Measurements from ENCODE around the gene FBXO21.

FBXO21 gene

GRCh38 chr12:117093918-117094630, 96.2 kb downstream of the FBXO21 start:
- H2AK5ac ChIP-seq (ENCODE audit: low read length): no peak overlapping the region
- H2AFZ ChIP-seq (ENCODE audit: insufficient read depth, low read length, poor library complexity): no peak overlapping the region
- H3K79me1 ChIP-seq (ENCODE audit: low read length): no peaks in the 10 kb centered on the region
- no peak overlapping the region for H4K12ac ChIP-seq (ENCODE audit: low read depth, low read length)
- H2BK5ac ChIP-seq (ENCODE audit: low read depth, low read length, poor library complexity): no peak overlapping the region
- H3K27me3 ChIP-seq (ENCODE audit: insufficient read depth, low read length): peaks cover 22% of the 10 kb centered on the region
- H3K36me3 ChIP-seq (ENCODE audit: control insufficient read depth in 1 of 2, insufficient read depth in 2 of 2, low read length in 2 of 2): no peaks in the 10 kb centered on the region
- H3K14ac ChIP-seq (ENCODE audit: low read length): no peak overlapping the region
- WGBS (ENCODE audit: extremely low coverage, insufficient coverage, insufficient read length): no CpG with 5 or more reads among the region's 18 CpGs
- no peak overlapping the region for H3K4me3 ChIP-seq (ENCODE audit: low read depth, low read length)
- no peak for DNase-seq
- H3K4me2 ChIP-seq (ENCODE audit: low read length): no peak overlapping the region
- no peak overlapping the region for H4K8ac ChIP-seq (ENCODE audit: low read depth, low read length)
- no peak overlapping the region for H3K27ac ChIP-seq (ENCODE audit: low read depth, low read length)
- no peak overlapping the region for H3K18ac ChIP-seq (ENCODE audit: low read length)
- H3K4me1 ChIP-seq (ENCODE audit: control insufficient read depth in 1 of 2, insufficient read depth in 2 of 2, low read length in 2 of 2): peaks cover 5 to 8% of the 10 kb centered on the region in 2 experiments
- H3K4ac ChIP-seq (ENCODE audit: low read depth, low read length): no peak overlapping the region
- no peaks in the 10 kb centered on the region for H3K79me2 ChIP-seq (ENCODE audit: control insufficient read depth, insufficient read depth, low read length, poor library complexity)
- H3K9ac ChIP-seq (ENCODE audit: low read length): no peak overlapping the region
- H2BK12ac ChIP-seq (ENCODE audit: low read length): no peak overlapping the region
- no peak overlapping the region for H2BK120ac ChIP-seq (ENCODE audit: insufficient read depth, low read length, poor library complexity)
- H3K23ac ChIP-seq (ENCODE audit: low read length): no peak overlapping the region
- peaks cover 10% of the 10 kb centered on the region for H3K9me3 ChIP-seq (ENCODE audit: insufficient read depth, low read depth, low read length)
- H4K91ac ChIP-seq (ENCODE audit: low read depth, low read length): no peak overlapping the region

DNA sequence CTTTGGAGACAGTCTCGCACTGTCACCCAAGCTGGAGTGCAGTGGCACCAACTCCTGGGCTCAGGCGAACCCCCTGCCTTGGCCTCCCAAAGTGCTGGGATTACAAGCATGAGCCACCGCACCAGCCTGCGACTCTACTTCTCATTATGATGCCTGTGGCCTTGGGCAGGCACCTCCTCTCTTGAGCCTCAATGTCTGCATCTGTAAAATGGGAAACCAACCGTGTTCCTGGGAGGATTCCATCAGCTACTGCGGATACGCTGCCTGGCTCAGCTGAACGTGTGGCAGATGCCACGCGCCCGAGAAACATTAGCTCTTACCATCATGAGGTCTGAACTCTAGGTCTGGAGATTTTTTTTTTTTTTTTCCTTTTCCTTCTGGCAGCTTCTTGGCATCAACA, 96.8 kb downstream of the FBXO21 start:
- H2BK5ac ChIP-seq (ENCODE audit: low read depth, low read length, poor library complexity): no peak overlapping the region
- H2BK12ac ChIP-seq (ENCODE audit: low read length): no peak overlapping the region
- no peak overlapping the region for H4K12ac ChIP-seq (ENCODE audit: low read depth, low read length)
- H3K14ac ChIP-seq (ENCODE audit: low read length): no peak overlapping the region
- no peak overlapping the region for H3K4ac ChIP-seq (ENCODE audit: low read depth, low read length)
- H3K4me1 ChIP-seq (ENCODE audit: control insufficient read depth in 1 of 2, insufficient read depth in 2 of 2, low read length in 2 of 2): peaks cover 0 to 2% of the 10 kb centered on the region in 2 experiments
- H3K27ac ChIP-seq (ENCODE audit: low read depth, low read length): no peak overlapping the region
- no peaks in the 10 kb centered on the region for H3K79me2 ChIP-seq (ENCODE audit: control insufficient read depth, insufficient read depth, low read length, poor library complexity)
- no peaks in the 10 kb centered on the region for H3K36me3 ChIP-seq (ENCODE audit: control insufficient read depth in 1 of 2, insufficient read depth in 2 of 2, low read length in 2 of 2)
- no peak overlapping the region for H2AFZ ChIP-seq (ENCODE audit: insufficient read depth, low read length, poor library complexity)
- H3K18ac ChIP-seq (ENCODE audit: low read length): no peak overlapping the region
- H4K8ac ChIP-seq (ENCODE audit: low read depth, low read length): no peak overlapping the region
- H3K9ac ChIP-seq (ENCODE audit: low read length): no peak overlapping the region
- H3K27me3 ChIP-seq (ENCODE audit: insufficient read depth, low read length): peaks cover 15% of the 10 kb centered on the region
- H3K4me3 ChIP-seq (ENCODE audit: low read depth, low read length): no peak overlapping the region
- DNase-seq: no peak
- no peak overlapping the region for H4K91ac ChIP-seq (ENCODE audit: low read depth, low read length)
- H3K79me1 ChIP-seq (ENCODE audit: low read length): no peaks in the 10 kb centered on the region
- H3K23ac ChIP-seq (ENCODE audit: low read length): no peak overlapping the region
- no peak overlapping the region for H2BK120ac ChIP-seq (ENCODE audit: insufficient read depth, low read length, poor library complexity)
- no peak overlapping the region for H3K4me2 ChIP-seq (ENCODE audit: low read length)
- no CpG with 5 or more reads among the region's 11 CpGs for WGBS (ENCODE audit: extremely low coverage, insufficient coverage, insufficient read length)
- H3K9me3 ChIP-seq (ENCODE audit: insufficient read depth, low read depth, low read length): peaks cover 6% of the 10 kb centered on the region
- H2AK5ac ChIP-seq (ENCODE audit: low read length): no peak overlapping the region

DNA sequence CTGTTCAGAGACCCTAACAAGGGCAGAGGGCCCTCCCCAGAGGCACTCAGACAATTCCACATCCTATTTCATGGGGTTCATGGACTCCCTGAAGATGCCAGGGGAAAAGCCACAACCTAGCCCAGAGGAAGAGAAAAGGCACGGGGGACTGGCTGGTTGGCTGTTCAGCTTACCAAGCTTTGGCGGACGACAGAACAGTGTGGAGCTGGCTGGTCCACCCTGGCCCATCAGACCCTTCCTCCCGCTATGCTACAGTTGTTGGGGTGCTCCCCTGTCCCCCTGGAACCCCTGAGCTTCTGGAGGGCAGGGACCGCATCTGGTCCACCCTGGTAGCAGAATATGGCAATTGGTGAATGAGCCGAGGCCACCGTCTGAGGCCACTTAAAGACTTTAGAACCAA, 97.4 kb downstream of the FBXO21 start:
- no peak overlapping the region for H2BK120ac ChIP-seq (ENCODE audit: insufficient read depth, low read length, poor library complexity)
- whole genome bisulfite sequencing (ENCODE audit: extremely low coverage, insufficient coverage, insufficient read length): no CpG with 5 or more reads among the region's 7 CpGs
- no peak overlapping the region for H3K27ac ChIP-seq (ENCODE audit: low read depth, low read length)
- no peaks in the 10 kb centered on the region for H3K79me2 ChIP-seq (ENCODE audit: control insufficient read depth, insufficient read depth, low read length, poor library complexity)
- no peak overlapping the region for H4K12ac ChIP-seq (ENCODE audit: low read depth, low read length)
- no peak overlapping the region for H3K9ac ChIP-seq (ENCODE audit: low read length)
- no peak overlapping the region for H3K4me2 ChIP-seq (ENCODE audit: low read length)
- peaks cover 10% of the 10 kb centered on the region for H3K27me3 ChIP-seq (ENCODE audit: insufficient read depth, low read length)
- H4K91ac ChIP-seq (ENCODE audit: low read depth, low read length): no peak overlapping the region
- H2AFZ ChIP-seq (ENCODE audit: insufficient read depth, low read length, poor library complexity): no peak overlapping the region
- H2BK12ac ChIP-seq (ENCODE audit: low read length): no peak overlapping the region
- no peak overlapping the region for H3K23ac ChIP-seq (ENCODE audit: low read length)
- H3K4ac ChIP-seq (ENCODE audit: low read depth, low read length): no peak overlapping the region
- H3K18ac ChIP-seq (ENCODE audit: low read length): no peak overlapping the region
- H2AK5ac ChIP-seq (ENCODE audit: low read length): no peak overlapping the region
- H3K79me1 ChIP-seq (ENCODE audit: low read length): no peaks in the 10 kb centered on the region
- no peaks in the 10 kb centered on the region for H3K4me1 ChIP-seq (ENCODE audit: control insufficient read depth in 1 of 2, insufficient read depth in 2 of 2, low read length in 2 of 2)
- peaks cover 3% of the 10 kb centered on the region for H3K9me3 ChIP-seq (ENCODE audit: insufficient read depth, low read depth, low read length)
- no peak overlapping the region for H3K14ac ChIP-seq (ENCODE audit: low read length)
- no peak overlapping the region for H4K8ac ChIP-seq (ENCODE audit: low read depth, low read length)
- H2BK5ac ChIP-seq (ENCODE audit: low read depth, low read length, poor library complexity): no peak overlapping the region
- DNase-seq: no peak
- no peaks in the 10 kb centered on the region for H3K36me3 ChIP-seq (ENCODE audit: control insufficient read depth in 1 of 2, insufficient read depth in 2 of 2, low read length in 2 of 2)
- no peak overlapping the region for H3K4me3 ChIP-seq (ENCODE audit: low read depth, low read length)

DNA sequence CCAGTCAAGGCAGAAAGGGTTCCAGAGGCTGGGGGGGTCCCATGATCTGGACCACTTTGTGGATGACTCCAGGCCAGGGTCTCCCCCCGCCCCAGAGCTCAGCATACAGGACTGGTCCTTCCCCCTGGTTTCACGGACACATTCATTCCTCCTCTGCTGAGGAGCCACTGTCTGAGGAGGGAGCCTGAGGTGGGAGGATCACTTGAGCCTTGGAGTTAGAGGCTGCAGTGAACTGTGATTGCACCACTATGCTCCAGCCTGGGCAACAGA, 97.8 kb downstream of the FBXO21 start:
- Histone ChIP-seq H3K14ac (ENCODE audit: low read length) (no peak overlapping the region), H3K79me1 (ENCODE audit: low read length) (no peaks in the 10 kb centered on the region), H3K9me3 (ENCODE audit: insufficient read depth, low read depth, low read length) (peaks cover 3% of the 10 kb centered on the region), H2BK12ac (ENCODE audit: low read length) (no peak overlapping the region), H3K36me3 (ENCODE audit: control insufficient read depth in 1 of 2, insufficient read depth in 2 of 2, low read length in 2 of 2) (no peaks in the 10 kb centered on the region), H2AFZ (ENCODE audit: insufficient read depth, low read length, poor library complexity) (no peak overlapping the region), H3K79me2 (ENCODE audit: control insufficient read depth, insufficient read depth, low read length, poor library complexity) (no peaks in the 10 kb centered on the region), H4K91ac (ENCODE audit: low read depth, low read length) (no peak overlapping the region), H3K4ac (ENCODE audit: low read depth, low read length) (no peak overlapping the region), H3K4me3 (ENCODE audit: low read depth, low read length) (no peak overlapping the region), H4K8ac (ENCODE audit: low read depth, low read length) (no peak overlapping the region), H3K18ac (ENCODE audit: low read length) (no peak overlapping the region), H3K27me3 (ENCODE audit: insufficient read depth, low read length) (peaks cover 8% of the 10 kb centered on the region), H3K4me1 (ENCODE audit: control insufficient read depth in 1 of 2, insufficient read depth in 2 of 2, low read length in 2 of 2) (no peaks in the 10 kb centered on the region), H3K27ac (ENCODE audit: low read depth, low read length) (no peak overlapping the region), H3K23ac (ENCODE audit: low read length) (no peak overlapping the region), H2BK120ac (ENCODE audit: insufficient read depth, low read length, poor library complexity) (no peak overlapping the region), H2AK5ac (ENCODE audit: low read length) (no peak overlapping the region), H3K9ac (ENCODE audit: low read length) (no peak overlapping the region), H3K4me2 (ENCODE audit: low read length) (no peak overlapping the region), H4K12ac (ENCODE audit: low read depth, low read length) (no peak overlapping the region), H2BK5ac (ENCODE audit: low read depth, low read length, poor library complexity) (no peak overlapping the region)
- DNase-seq: no peak
- WGBS (ENCODE audit: extremely low coverage, insufficient coverage, insufficient read length): no CpG with 5 or more reads among the region's 2 CpGs

All from trophoblast cell (in vitro differentiated cells and primary cell).